WERI-Rb-1 (cell line): ENCODE results near the gene KIF13A.
"Not testable (repeated sequence)": the region's sequence is repeated elsewhere in the genome, so short reads cannot be mapped to it uniquely, and the experiment has no call there.

ENCODE experiments used
- DNase-seq: peaks from one replicate; pipeline ENCODE4 v3.0.0-alpha.2; 2020
- H3K27ac ChIP-seq: fragments of 250-450 bp; sonication (Bioruptor Pico); 2 replicates; pipeline ENCODE4 v1.5.1; 2020; ENCODE audit warnings: mild to moderate bottlenecking, moderate library complexity
- H3K27me3 ChIP-seq: fragments of 250-450 bp; sonication (Bioruptor Pico); 2 replicates; pipeline ENCODE4 v1.5.1; 2021; ENCODE audit warnings: mild to moderate bottlenecking, low read depth, moderate library complexity; ENCODE audit not compliant: insufficient read depth, severe bottlenecking
- H3K36me3 ChIP-seq: fragments of 250-450 bp; sonication (Bioruptor Pico); 2 replicates; pipeline ENCODE4 v1.5.1; 2020; ENCODE audit warnings: mild to moderate bottlenecking, moderate library complexity
- H3K4me3 ChIP-seq: 2 replicates; pipeline ENCODE4 v1.5.1; 2011; ENCODE audit warnings: low read depth, mild to moderate bottlenecking, control low read depth, low read length
- H3K9me3 ChIP-seq: fragments of 250-450 bp; sonication (Bioruptor Pico); 2 replicates; pipeline ENCODE4 v1.5.1; 2021; ENCODE audit warnings: mild to moderate bottlenecking, moderate library complexity; ENCODE audit not compliant: severe bottlenecking
- CTCF ChIP-seq: IDR thresholded peaks from 2 replicates; pipeline ENCODE4 v1.5.1; 2011; ENCODE audit warnings: low read depth, mild to moderate bottlenecking, control low read depth, inconsistent platforms, low read length

Gene KIF13A

DNA sequence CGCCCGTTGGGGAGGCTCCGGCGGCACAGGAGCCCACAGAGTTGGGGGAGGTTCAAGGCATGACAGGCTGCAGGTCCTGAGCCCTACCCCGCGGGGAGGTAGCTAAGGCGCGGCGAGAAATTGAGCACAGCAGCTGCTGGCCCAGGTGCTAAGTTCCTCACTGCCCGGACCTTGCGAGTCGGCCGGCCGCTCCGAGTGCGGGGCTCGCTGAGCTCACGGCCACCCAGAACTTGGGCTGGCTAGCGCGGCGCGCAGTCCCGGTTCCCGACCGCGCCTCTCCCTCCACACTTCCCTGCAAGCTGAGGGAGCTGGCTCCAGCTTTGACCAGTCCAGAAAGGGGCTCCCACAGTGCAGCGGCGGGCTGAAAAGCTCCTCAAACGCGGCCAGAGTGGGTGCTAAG, 23.9 kb upstream of the KIF13A start:
- no peak for DNase-seq
- Histone ChIP-seq H3K9me3 (peaks cover 4% of the 10 kb centered on the region), H3K36me3 (no peaks in the 10 kb centered on the region), H3K4me3 (no peak overlapping the region), H3K27me3 (no peaks in the 10 kb centered on the region), H3K27ac (no peak overlapping the region)
- TF ChIP-seq CTCF = no peak

GRCh38 chr6:18010540-18010939, 23.1 kb upstream of the KIF13A start:
- not testable (repeated sequence) for H3K27me3 ChIP-seq, H3K9me3 ChIP-seq, H3K4me3 ChIP-seq, H3K27ac ChIP-seq, DNase-seq, H3K36me3 ChIP-seq

DNA sequence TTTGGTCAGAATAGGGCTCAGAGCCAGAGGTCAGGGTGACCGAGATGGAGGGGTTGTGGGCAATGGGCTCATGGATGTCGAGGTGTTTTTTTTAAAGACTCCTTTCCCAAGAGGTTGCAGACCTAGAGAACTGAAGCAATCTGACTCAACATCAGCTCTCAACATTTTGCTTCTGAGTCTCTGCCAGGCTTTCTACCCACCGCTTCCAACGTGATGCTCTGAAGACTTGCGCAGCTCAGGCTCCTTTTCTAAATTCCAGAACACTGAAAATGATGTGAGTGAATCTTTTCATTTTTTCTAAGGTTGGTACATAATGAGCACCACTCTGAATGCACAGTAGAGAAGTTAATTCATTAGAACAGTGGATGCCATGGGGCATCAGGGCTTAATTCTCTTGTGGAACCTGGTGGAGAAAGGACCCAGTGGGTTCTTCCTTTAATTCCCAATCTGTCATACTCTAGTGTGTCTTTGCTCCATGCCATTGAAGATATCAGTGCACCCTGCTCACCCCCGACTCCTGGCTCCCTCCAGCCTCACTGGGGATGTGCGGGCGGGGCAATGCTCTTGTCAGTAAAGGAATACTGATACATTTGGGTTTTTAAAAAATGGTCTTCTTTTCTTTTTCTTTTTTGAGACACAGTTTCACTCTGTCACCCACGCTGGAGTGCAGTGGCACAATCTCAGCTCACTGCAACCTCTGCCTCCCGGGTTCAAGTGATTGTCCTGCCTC, 17.0 kb upstream of the KIF13A start:
- Histone ChIP-seq H3K27ac (no peak overlapping the region), H3K36me3 (no peaks in the 10 kb centered on the region), H3K27me3 (no peaks in the 10 kb centered on the region), H3K9me3 (no peaks in the 10 kb centered on the region), H3K4me3 (no peak overlapping the region)
- no peak for DNase-seq
- TF ChIP-seq CTCF = no peak

GRCh38 chr6:17999425-17999824, 12.0 kb upstream of the KIF13A start:
- H3K9me3 ChIP-seq = no peaks in the 10 kb centered on the region
- no peaks in the 10 kb centered on the region for H3K27me3 ChIP-seq
- DNase-seq = no peak
- no peak for TF ChIP-seq CTCF
- H3K27ac ChIP-seq = no peak overlapping the region
- H3K4me3 ChIP-seq = no peak overlapping the region
- H3K36me3 ChIP-seq = no peaks in the 10 kb centered on the region

DNA sequence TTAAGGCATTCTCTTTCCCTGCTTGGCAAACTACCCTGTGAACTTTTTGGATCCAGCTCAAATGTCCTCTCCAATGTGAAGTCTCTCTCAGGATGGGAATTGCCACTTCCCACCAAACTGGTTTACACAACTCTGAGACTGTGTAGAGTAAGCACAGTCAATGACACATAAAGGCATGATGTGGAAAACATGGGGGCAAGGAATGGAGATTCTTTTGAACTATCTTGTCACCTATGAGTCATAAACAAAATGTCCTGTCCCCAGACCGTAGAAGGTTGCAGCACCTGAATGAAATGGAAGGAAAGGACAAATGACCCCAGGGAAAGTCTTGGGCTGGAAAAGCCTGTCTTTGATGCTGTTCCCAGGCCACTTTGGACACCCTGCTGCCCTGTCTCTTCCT, 11.0 kb upstream of the KIF13A start:
- H3K9me3 ChIP-seq = no peaks in the 10 kb centered on the region
- DNase-seq = no peak
- no peak overlapping the region for H3K27ac ChIP-seq
- H3K4me3 ChIP-seq = no peak overlapping the region
- H3K27me3 ChIP-seq = no peaks in the 10 kb centered on the region
- no peaks in the 10 kb centered on the region for H3K36me3 ChIP-seq
- no peak for TF ChIP-seq CTCF

DNA sequence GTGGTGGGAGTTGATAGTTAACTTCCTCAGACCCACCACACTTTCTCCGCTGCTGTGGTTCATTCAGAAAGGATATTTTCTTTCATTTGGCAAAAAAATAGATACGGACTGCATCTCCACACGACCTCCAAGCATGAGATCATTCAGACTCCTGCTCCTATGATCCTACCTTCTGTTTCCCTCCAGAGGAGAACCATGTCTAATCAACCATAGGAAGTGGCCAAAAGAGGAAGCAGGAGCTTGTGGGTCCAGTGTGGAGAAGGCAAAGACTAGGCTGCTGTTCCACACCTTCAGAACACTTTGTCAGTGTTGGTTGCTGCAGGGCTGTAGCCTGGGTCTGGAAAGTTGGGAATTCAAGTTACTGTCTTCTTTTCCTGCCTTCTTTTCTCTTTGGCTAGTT, 10.6 kb upstream of the KIF13A start:
- TF ChIP-seq CTCF = no peak
- Histone ChIP-seq H3K27me3 (no peaks in the 10 kb centered on the region), H3K27ac (no peak overlapping the region), H3K9me3 (no peaks in the 10 kb centered on the region), H3K36me3 (no peaks in the 10 kb centered on the region), H3K4me3 (no peak overlapping the region)
- no peak for DNase-seq
